A549 (cell line): Measurements from ENCODE around the gene ZP3.

Experiments used
- CTCF ChIP-seq: fragments of >200 bp; sonication (Bioruptor Twin); formaldehyde crosslinking; IDR thresholded peaks from 3 replicates; pipeline ENCODE4 v1.5.1; 2016
- EP300 ChIP-seq, 2 experiments: fragments of >200 bp; sonication (Bioruptor Twin); formaldehyde crosslinking; IDR thresholded peaks; 2 replicates in 1 of 2; 3 replicates in 1 of 2; pipeline ENCODE4 v1.6.1; 2016 to 2017
- ESRRA ChIP-seq: fragments of 150-350 bp; IDR thresholded peaks from 2 replicates; pipeline ENCODE4 v1.6.1; 2014; ENCODE audit warnings: mild to moderate bottlenecking, low read length, borderline replicate concordance
- PHF8 ChIP-seq: fragments of 200-600 bp; sonication (generic); IDR thresholded peaks from 2 replicates; pipeline ENCODE4 v1.6.1; 2016; ENCODE audit warnings: low read depth, mild to moderate bottlenecking, antibody characterized with exemption, moderate library complexity, borderline replicate concordance
- POLR2A ChIP-seq: IDR thresholded peaks from 2 replicates; pipeline ENCODE4 v1.6.1; 2012; ENCODE audit warnings: mild to moderate bottlenecking, low read length
- SMC3 ChIP-seq: fragments of >200 bp; sonication (Bioruptor Twin); formaldehyde crosslinking; IDR thresholded peaks from 3 replicates; pipeline ENCODE4 v1.6.1; 2018; ENCODE audit warnings: inconsistent platforms
- USF2 ChIP-seq: fragments of 450-650 bp; IDR thresholded peaks from 2 replicates; pipeline ENCODE4 v1.6.1; 2014; ENCODE audit warnings: antibody characterized with exemption
- ZC3H11A ChIP-seq: fragments of 450-650 bp; IDR thresholded peaks from 2 replicates; pipeline ENCODE4 v1.6.1; 2014; ENCODE audit warnings: antibody characterized with exemption, mild to moderate bottlenecking
- TF ChIP-seq, protein P1 (sequence below): IDR thresholded peaks from 2 replicates; pipeline ENCODE4 v1.6.1; 2012

DNA sequence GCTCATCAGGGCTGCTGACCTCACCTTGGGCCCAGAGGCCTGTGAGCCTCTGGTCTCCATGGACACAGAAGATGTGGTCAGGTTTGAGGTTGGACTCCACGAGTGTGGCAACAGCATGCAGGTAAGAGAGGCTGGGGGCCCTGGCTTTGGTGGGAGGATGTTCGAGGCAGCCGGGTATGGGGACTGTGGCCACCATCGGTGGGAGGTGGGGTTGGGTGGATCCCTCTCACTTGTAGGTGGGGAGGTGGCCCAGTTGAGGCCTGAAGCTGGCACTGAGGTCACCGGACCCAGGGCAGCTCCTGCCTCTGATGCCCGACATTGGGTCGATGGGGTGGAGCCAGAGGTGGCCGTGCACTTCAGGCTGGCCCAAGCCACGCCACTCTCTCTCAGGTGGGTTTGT lies 406 bp downstream of the ZP3 start:
- TF ChIP-seq ESRRA (no peak), CTCF (no peak), USF2 (no peak), PHF8 (no peak), SMC3 (no peak), EP300 (IDR thresholded peaks at IDR 0.05) (no peak), ZC3H11A (no peak), POLR2A (no peak)
- TF ChIP-seq, protein P1, sequence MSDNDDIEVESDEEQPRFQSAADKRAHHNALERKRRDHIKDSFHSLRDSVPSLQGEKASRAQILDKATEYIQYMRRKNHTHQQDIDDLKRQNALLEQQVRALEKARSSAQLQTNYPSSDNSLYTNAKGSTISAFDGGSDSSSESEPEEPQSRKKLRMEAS = no peak
